WTC11 (cell line): ENCODE results near the gene TINAGL1. TPM values are rescaled to one million over a fixed set of nuclear protein-coding genes. Genes with fewer than 3 reads are reported as not detected.

Experiments
- ATAC-seq: fragments of 200-7000 bp; cut with Tn5 transposase; 2 replicates; pipeline ENCODE4 v1.10.0; 2021; ENCODE audit warnings: mild to moderate bottlenecking, moderate library complexity
- CTCF ChIA-PET: fragments of 300-600 bp; sonication (Branson Sonifier 250); formaldehyde crosslinking; loops from one replicate; lab custom pipeline; 2021; ENCODE audit warnings: antibody characterized with exemption; lab: Charles Lee
- POLR2A ChIA-PET: fragments of 350-600 bp; sonication (Branson Sonifier 250); formaldehyde crosslinking; loops from one replicate; lab custom pipeline; 2021; ENCODE audit warnings: antibody characterized with exemption; lab: Charles Lee
- DNase-seq: peaks from one replicate; pipeline ENCODE4 v3.0.0; 2021; ENCODE audit warnings: low spot score
- H3K27ac Mint-ChIP-seq: 2 replicates; pipeline ENCODE4 v1.8.0; 2021; ENCODE audit warnings: mixed read lengths
- H3K27me3 Mint-ChIP-seq: 2 replicates; pipeline ENCODE4 v1.8.0; 2021; ENCODE audit warnings: low read depth, mild to moderate bottlenecking, moderate library complexity, mixed read lengths
- H3K36me3 Mint-ChIP-seq: 2 replicates; pipeline ENCODE4 v1.8.0; 2021; ENCODE audit warnings: mixed read lengths
- H3K4me1 Mint-ChIP-seq: 2 replicates; pipeline ENCODE4 v1.8.0; 2022; ENCODE audit warnings: mixed read lengths
- H3K4me3 Mint-ChIP-seq: 2 replicates; pipeline ENCODE4 v1.8.0; 2021; ENCODE audit warnings: mild to moderate bottlenecking, moderate library complexity, mixed read lengths
- H3K9me3 Mint-ChIP-seq: 2 replicates; pipeline ENCODE4 v1.8.0; 2021; ENCODE audit warnings: mixed read lengths
- ARID4B ChIP-seq: sonication (generic); formaldehyde crosslinking; IDR thresholded peaks from 2 replicates; pipeline ENCODE4 v1.8.0; 2023; ENCODE audit warnings: missing genetic modification reagents, mild to moderate bottlenecking, borderline replicate concordance
- CDX4 ChIP-seq: fragments of 250-450 bp; sonication (Bioruptor Pico); IDR thresholded peaks from 2 replicates; pipeline ENCODE4 v1.9.0; 2021; ENCODE audit warnings: moderate library complexity, mild to moderate bottlenecking, inconsistent platforms, borderline replicate concordance
- CTCF ChIP-seq: fragments of 200-600 bp; IDR thresholded peaks from 2 replicates; pipeline ENCODE4 v1.8.0; 2022; ENCODE audit warnings: antibody characterized with exemption
- E2F1 ChIP-seq: sonication (generic); formaldehyde crosslinking; IDR thresholded peaks from 2 replicates; pipeline ENCODE4 v1.8.0; 2022; ENCODE audit warnings: mild to moderate bottlenecking, missing genetic modification reagents
- E2F4 ChIP-seq: sonication (generic); formaldehyde crosslinking; IDR thresholded peaks from 2 replicates; pipeline ENCODE4 v1.8.1; 2022; ENCODE audit warnings: low read depth, mild to moderate bottlenecking, moderate library complexity, missing genetic modification reagents, borderline replicate concordance
- EMX1 ChIP-seq: fragments of 250-450 bp; sonication (Bioruptor Pico); IDR thresholded peaks from 2 replicates; pipeline ENCODE4 v1.8.0; 2021; ENCODE audit warnings: mild to moderate bottlenecking
- FOXK1 ChIP-seq: sonication (generic); formaldehyde crosslinking; IDR thresholded peaks from 2 replicates; pipeline ENCODE4 v1.8.0; 2022; ENCODE audit warnings: mild to moderate bottlenecking, moderate library complexity, missing genetic modification reagents
- IRF1 ChIP-seq: sonication (generic); formaldehyde crosslinking; IDR thresholded peaks from 2 replicates; pipeline ENCODE4 v1.8.0; 2023; ENCODE audit warnings: missing genetic modification reagents
- JAZF1 ChIP-seq: fragments of 250-450 bp; sonication (Bioruptor Pico); IDR thresholded peaks from 2 replicates; pipeline ENCODE4 v1.9.0; 2021; ENCODE audit warnings: moderate library complexity, mild to moderate bottlenecking, inconsistent platforms
- MXD4 ChIP-seq: fragments of 250-450 bp; sonication (Bioruptor Pico); IDR thresholded peaks from 2 replicates; pipeline ENCODE4 v1.8.0; 2021; ENCODE audit warnings: mild to moderate bottlenecking, moderate library complexity, borderline replicate concordance
- NFATC4 ChIP-seq: fragments of 250-450 bp; sonication (Bioruptor Pico); IDR thresholded peaks from 2 replicates; pipeline ENCODE4 v1.9.0; 2021; ENCODE audit warnings: mild to moderate bottlenecking
- NR1H2 ChIP-seq: sonication (generic); formaldehyde crosslinking; IDR thresholded peaks from 2 replicates; pipeline ENCODE4 v1.9.0; 2021; ENCODE audit warnings: mild to moderate bottlenecking, moderate library complexity, missing genetic modification reagents
- RELA ChIP-seq: sonication (generic); formaldehyde crosslinking; IDR thresholded peaks from 2 replicates; pipeline ENCODE4 v1.8.1; 2022; ENCODE audit warnings: missing genetic modification reagents, mild to moderate bottlenecking, borderline replicate concordance
- SMAD4 ChIP-seq: sonication (generic); formaldehyde crosslinking; IDR thresholded peaks from 2 replicates; pipeline ENCODE4 v1.8.0; 2022; ENCODE audit warnings: mild to moderate bottlenecking, missing genetic modification reagents
- TEAD1 ChIP-seq: sonication (generic); formaldehyde crosslinking; IDR thresholded peaks from 2 replicates; pipeline ENCODE4 v1.8.0; 2022; ENCODE audit warnings: mild to moderate bottlenecking, missing genetic modification reagents
- TEAD4 ChIP-seq: sonication (generic); formaldehyde crosslinking; IDR thresholded peaks from 2 replicates; pipeline ENCODE4 v1.8.0; 2022; ENCODE audit warnings: mild to moderate bottlenecking, missing genetic modification reagents
- USF2 ChIP-seq: sonication (generic); formaldehyde crosslinking; IDR thresholded peaks from 2 replicates; pipeline ENCODE4 v1.8.1; 2023; ENCODE audit warnings: mild to moderate bottlenecking, missing genetic modification reagents, moderate library complexity
- ZNF138 ChIP-seq: sonication (generic); formaldehyde crosslinking; conservative IDR thresholded peaks from 2 replicates; pipeline ENCODE4 v1.8.1; 2022; ENCODE audit warnings: mild to moderate bottlenecking, moderate library complexity, missing genetic modification reagents
- ZNF317 ChIP-seq: sonication (generic); formaldehyde crosslinking; IDR thresholded peaks from 2 replicates; pipeline ENCODE4 v1.8.1; 2023; ENCODE audit warnings: low read depth, mild to moderate bottlenecking, moderate library complexity, missing genetic modification reagents, borderline replicate concordance
- ZNF423 ChIP-seq: fragments of 250-450 bp; sonication (Bioruptor Pico); IDR thresholded peaks from 2 replicates; pipeline ENCODE4 v2.1.2; 2022; ENCODE audit warnings: mild to moderate bottlenecking, moderate library complexity
- total RNA-seq: library from RNA; stranded (reverse); gene quantifications from 3 replicates; pipeline ENCODE4 v1.2.3, GENCODE V29; 2021

TINAGL1 gene
- total RNA-seq, 1 experiment from 2014 or later = 7.2 TPM

GRCh38 chr1:31600641-31601040, 24.3 kb downstream of the TINAGL1 start:
- TF ChIP-seq ZNF423 (no peak), MXD4 (CRISPR knock-in tag) (no peak), JAZF1 (CRISPR knock-in tag) (no peak), TEAD1 (CRISPR knock-in tag) (no peak)
- TF ChIP-seq, all 79 proteins: peak for 0
- no peaks in the 10 kb centered on the region for H3K9me3 Mint-ChIP-seq
- no peaks in the 10 kb centered on the region for H3K4me1 Mint-ChIP-seq
- no peak overlapping the region for H3K27ac Mint-ChIP-seq
- ChIA-PET CTCF (interaction anchor here (1.0 to 1.2 kb wide), 2 partner anchors 18 to 32 kb away, joined by 3 read pairs; no protein-coding TSS in a partner anchor), POLR2A (no interaction called here)
- no peaks in the 10 kb centered on the region for H3K36me3 Mint-ChIP-seq
- H3K27me3 Mint-ChIP-seq = no peaks in the 10 kb centered on the region
- no peak overlapping the region for H3K4me3 Mint-ChIP-seq
- DNase-seq (no peak), ATAC-seq (no peak)

GRCh38 chr1:31602081-31602480, 25.8 kb downstream of the TINAGL1 start:
- no peak for ATAC-seq
- ChIA-PET POLR2A (no interaction called here), CTCF (no interaction called here)
- Mint-ChIP-seq H3K9me3 (no peaks in the 10 kb centered on the region), H3K27ac (no peak overlapping the region), H3K4me3 (no peak overlapping the region), H3K4me1 (no peaks in the 10 kb centered on the region), H3K27me3 (no peaks in the 10 kb centered on the region), H3K36me3 (no peaks in the 10 kb centered on the region)
- no peak for DNase-seq
- TF ChIP-seq NFATC4 (CRISPR knock-in tag) (no peak), CTCF (no peak), RELA (CRISPR knock-in tag) (no peak), ZNF317 (CRISPR knock-in tag) (no peak), NR1H2 (CRISPR knock-in tag) (no peak), USF2 (CRISPR knock-in tag) (no peak), IRF1 (CRISPR knock-in tag) (no peak), TEAD1 (CRISPR knock-in tag) (no peak), ARID4B (CRISPR knock-in tag) (no peak), E2F4 (CRISPR knock-in tag) (no peak), CDX4 (CRISPR knock-in tag) (no peak), FOXK1 (no peak), E2F1 (CRISPR knock-in tag) (no peak), TEAD4 (CRISPR knock-in tag) (no peak), ZNF138 (CRISPR knock-in tag) (no peak), EMX1 (CRISPR knock-in tag) (no peak), SMAD4 (CRISPR knock-in tag) (no peak)
